K562 (cell line): ENCODE measurements around the gene YPEL2.

Experiments
- BCLAF1 ChIP-seq, 2 experiments: fragments of 450-650 bp in 1 of 2; IDR thresholded peaks; 2 replicates each; pipeline ENCODE4 v1.6.1; 2011 to 2017; ENCODE audit warnings: low read depth in 2 of 2, antibody characterized with exemption in 1 of 2, borderline replicate concordance in 1 of 2, low read length in 1 of 2, mild to moderate bottlenecking in 1 of 2, mixed read lengths in 1 of 2; ENCODE audit not compliant: control insufficient read depth in 1 of 2
- CTCF ChIP-seq, 3 experiments: IDR thresholded peaks in 2 of 3; conservative IDR thresholded peaks in 1 of 3; 2 replicates each; pipeline ENCODE4 v1.5.1; 2011 to 2012; ENCODE audit warnings: low read length in 3 of 3, mild to moderate bottlenecking in 3 of 3, control low read depth in 2 of 3, improper control_type of control experiment in 1 of 3, inconsistent platforms in 1 of 3, low read depth in 1 of 3, mixed read lengths in 1 of 3, moderate library complexity in 1 of 3; ENCODE audit not compliant: insufficient read depth in 2 of 3
- MXI1 ChIP-seq: IDR thresholded peaks from 2 replicates; pipeline ENCODE4 v1.6.1; 2011; ENCODE audit warnings: low read depth, mild to moderate bottlenecking, improper control_type of control experiment, low read length
- NR2F6 ChIP-seq: fragments of 450-650 bp; formaldehyde crosslinking; IDR thresholded peaks from 2 replicates; pipeline ENCODE4 v1.4.0; 2020; ENCODE audit warnings: mild to moderate bottlenecking
- SMC3 ChIP-seq: conservative IDR thresholded peaks from 2 replicates; pipeline ENCODE4 v1.6.1; 2011; ENCODE audit warnings: low read depth, low read length, improper control_type of control experiment; ENCODE audit not compliant: insufficient read depth

GRCh38 chr17:59396134-59396826, 64.8 kb downstream of the YPEL2 start:
- no peak for TF ChIP-seq SMC3
- TF ChIP-seq CTCF (IDR thresholded peaks at IDR 0.05 in 2 of 3, conservative IDR thresholded peaks at IDR 0.05 in 1 of 3; ENCODE audit: insufficient read depth in 2 of 3, low read depth in 1 of 3, low read length in 3 of 3), result no peak
- no peak for TF ChIP-seq MXI1
- no peak for TF ChIP-seq NR2F6
- TF ChIP-seq BCLAF1 (IDR thresholded peaks at IDR 0.05; ENCODE audit: borderline replicate concordance in 1 of 2, control insufficient read depth in 1 of 2, low read depth in 2 of 2, low read length in 1 of 2), result no peak
